IgD-negative memory B cell (primary cell): ENCODE measurements around the gene DHRS4. TPM values are rescaled to one million over a fixed set of nuclear protein-coding genes. Genes with fewer than 3 reads are reported as not detected.
"Not testable (repeated sequence)": the region's sequence is repeated elsewhere in the genome, so short reads cannot be mapped to it uniquely, and the experiment has no call there.

ENCODE experiments used
- H3K27ac Mint-ChIP-seq, 3 donors: one replicate each; pipeline ENCODE4 v1.8.0; 2020 to 2022; ENCODE audit warnings: mild to moderate bottlenecking in 3 of 3, mixed read lengths in 3 of 3, moderate library complexity in 1 of 3
- H3K27me3 Mint-ChIP-seq: one replicate; pipeline ENCODE4 v1.8.0; 2021; ENCODE audit warnings: mixed read lengths
- H3K36me3 Mint-ChIP-seq: one replicate; pipeline ENCODE4 v1.8.0; 2020; ENCODE audit warnings: mild to moderate bottlenecking, mixed read lengths
- H3K4me1 Mint-ChIP-seq, 3 donors: one replicate each; pipeline ENCODE4 v1.8.0; 2020 to 2022; ENCODE audit warnings: mixed read lengths in 3 of 3, mild to moderate bottlenecking in 1 of 3
- H3K4me3 Mint-ChIP-seq, 4 donors: one replicate each; pipeline ENCODE4 v1.8.0; 2020 to 2022; ENCODE audit warnings: mild to moderate bottlenecking in 4 of 4, mixed read lengths in 4 of 4, moderate library complexity in 3 of 4
- H3K9me3 Mint-ChIP-seq, 3 donors: one replicate each; pipeline ENCODE4 v1.8.0; 2020 to 2021; ENCODE audit warnings: mixed read lengths in 3 of 3, mild to moderate bottlenecking in 1 of 3
- polyA plus RNA-seq: library from polyadenylated mRNA; unstranded; fragments of 300-500 nt; fragmentation: Illumina TruSeq; gene quantifications from one replicate; pipeline ENCODE4 v1.2.3, GENCODE V29; 2021

The DHRS4 gene
- polyA plus RNA-seq, 1 donor from 2014 or later = 29.8 TPM

DNA sequence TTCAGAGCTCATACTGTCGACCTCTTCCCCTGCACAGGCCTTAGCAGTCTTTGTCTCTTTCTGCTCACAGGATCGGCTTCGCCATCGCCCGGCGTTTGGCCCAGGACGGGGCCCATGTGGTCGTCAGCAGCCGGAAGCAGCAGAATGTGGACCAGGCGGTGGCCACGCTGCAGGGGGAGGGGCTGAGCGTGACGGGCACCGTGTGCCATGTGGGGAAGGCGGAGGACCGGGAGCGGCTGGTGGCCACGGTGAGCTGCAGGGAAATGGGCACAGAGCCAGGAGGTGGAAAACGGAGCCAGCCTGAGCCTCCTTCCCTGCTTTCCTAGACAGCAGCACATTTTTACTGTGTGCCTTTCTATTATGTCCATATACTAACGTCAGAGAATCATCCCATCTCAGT is 1.4 kb downstream of the DHRS4 start:
- peak overlapping the region in 1 of 4 donors; percentile 98 for H3K4me3 Mint-ChIP-seq
- H3K27me3 Mint-ChIP-seq, H3K27ac Mint-ChIP-seq, H3K9me3 Mint-ChIP-seq, H3K36me3 Mint-ChIP-seq: not testable (repeated sequence)
- peaks cover 5 to 22% (median 10%) of the 10 kb centered on the region in 3 donors for H3K4me1 Mint-ChIP-seq

DNA sequence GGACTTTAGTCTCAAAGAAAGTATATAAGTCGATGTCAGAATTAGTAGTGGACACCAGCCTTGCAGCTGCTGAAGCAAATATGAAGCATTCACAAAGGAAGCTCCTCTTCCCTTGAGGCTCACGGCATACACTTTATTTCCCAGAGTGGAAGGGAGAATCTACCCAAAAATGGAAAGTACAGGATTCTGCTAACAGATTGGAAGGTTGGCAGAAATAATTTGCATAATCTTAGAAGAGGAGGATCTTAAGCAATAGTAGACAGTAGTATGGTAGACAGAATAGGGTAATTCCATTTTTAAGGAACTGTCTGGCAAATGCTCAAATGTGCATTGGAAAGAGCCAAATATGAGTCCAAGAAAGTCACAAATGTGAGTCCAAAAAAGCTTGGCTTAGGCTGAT is 2.2 kb downstream of the DHRS4 start:
- H3K4me3 Mint-ChIP-seq, H3K9me3 Mint-ChIP-seq, H3K36me3 Mint-ChIP-seq, H3K27ac Mint-ChIP-seq, H3K27me3 Mint-ChIP-seq: not testable (repeated sequence)
- H3K4me1 Mint-ChIP-seq = peaks cover 5 to 22% (median 10%) of the 10 kb centered on the region in 3 donors

- H3K36me3 Mint-ChIP-seq, H3K27me3 Mint-ChIP-seq, H3K27ac Mint-ChIP-seq, H3K4me3 Mint-ChIP-seq, H3K4me1 Mint-ChIP-seq, H3K9me3 Mint-ChIP-seq: not testable (repeated sequence)
Observed at GRCh38 chr14:23957913-23958569, 4.5 kb downstream of the DHRS4 start.

- H3K9me3 Mint-ChIP-seq, H3K27ac Mint-ChIP-seq, H3K4me1 Mint-ChIP-seq, H3K27me3 Mint-ChIP-seq, H3K36me3 Mint-ChIP-seq, H3K4me3 Mint-ChIP-seq: not testable (repeated sequence)
Observed at GRCh38 chr14:23960899-23961298, 7.3 kb downstream of the DHRS4 start.

DNA sequence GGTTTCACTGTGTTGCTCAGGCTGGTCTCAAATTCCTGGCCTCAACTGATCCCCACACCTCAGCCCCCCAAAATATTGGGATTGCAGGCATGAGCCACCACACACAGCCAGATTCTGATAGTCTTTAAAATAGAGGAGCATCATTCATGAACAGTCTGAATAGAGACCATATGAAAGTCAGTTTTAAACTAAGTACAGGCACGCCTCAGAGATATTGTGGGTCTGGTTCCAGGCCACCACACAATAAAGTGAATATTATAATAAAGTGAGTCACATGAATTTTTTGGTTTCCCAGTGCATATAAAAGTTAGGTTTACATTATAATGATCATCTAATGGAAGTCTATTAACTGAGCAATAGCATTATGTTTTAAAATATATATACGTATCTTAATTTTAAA is 8.1 kb downstream of the DHRS4 start:
- H3K36me3 Mint-ChIP-seq, H3K4me1 Mint-ChIP-seq, H3K27me3 Mint-ChIP-seq, H3K9me3 Mint-ChIP-seq, H3K4me3 Mint-ChIP-seq, H3K27ac Mint-ChIP-seq: not testable (repeated sequence)

- not testable (repeated sequence) for H3K9me3 Mint-ChIP-seq, H3K4me3 Mint-ChIP-seq, H3K4me1 Mint-ChIP-seq, H3K36me3 Mint-ChIP-seq, H3K27ac Mint-ChIP-seq, H3K27me3 Mint-ChIP-seq
Observed at GRCh38 chr14:23969130-23969480, 15.5 kb downstream of the DHRS4 start.

DNA sequence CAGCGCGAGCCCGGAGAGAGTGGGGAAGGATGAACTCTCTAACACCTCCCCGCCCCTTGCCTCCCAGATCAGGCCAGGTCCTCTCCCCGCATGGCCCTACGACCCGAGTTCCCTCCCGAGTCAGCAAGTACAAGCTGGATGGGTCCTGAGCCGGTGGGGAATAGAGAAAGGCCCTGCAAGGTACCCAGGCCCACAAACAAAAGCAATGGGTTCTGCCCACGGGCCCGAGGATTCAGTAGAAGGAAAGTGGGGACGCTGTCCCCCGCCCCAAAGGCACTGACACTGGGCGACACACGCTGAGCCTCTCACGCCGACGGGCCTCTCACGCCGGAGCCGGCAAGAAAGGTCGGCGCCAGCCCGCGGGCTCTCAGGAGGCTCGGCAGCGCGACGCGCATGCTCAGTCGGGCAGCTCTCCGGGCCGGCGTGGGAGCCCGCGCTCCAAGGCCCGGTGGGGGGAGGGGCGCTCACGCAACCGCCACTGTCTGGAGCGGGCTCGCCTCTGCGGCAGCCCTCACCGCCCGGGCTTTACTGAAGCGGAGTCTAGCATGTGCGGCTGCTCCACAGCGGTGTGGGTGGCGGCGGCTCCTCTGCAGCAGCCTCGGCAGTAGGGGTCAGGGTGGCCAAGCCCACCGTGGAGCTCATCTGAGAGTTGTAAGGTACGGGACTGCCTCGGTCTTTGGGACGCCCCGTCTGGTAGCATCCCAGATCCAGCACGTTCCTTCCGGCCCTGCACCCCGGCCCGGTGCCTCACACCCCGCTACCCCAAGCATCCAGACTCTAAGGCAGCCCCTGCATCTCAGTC is 16.1 kb downstream of the DHRS4 start:
- H3K27ac Mint-ChIP-seq, H3K9me3 Mint-ChIP-seq, H3K36me3 Mint-ChIP-seq, H3K27me3 Mint-ChIP-seq, H3K4me1 Mint-ChIP-seq: not testable (repeated sequence)
- H3K4me3 Mint-ChIP-seq = peak overlapping the region in 2 of 4 donors; percentile 9 to 54

- H3K27me3 Mint-ChIP-seq, H3K9me3 Mint-ChIP-seq, H3K36me3 Mint-ChIP-seq, H3K27ac Mint-ChIP-seq: not testable (repeated sequence)
- Mint-ChIP-seq H3K4me1 (peaks cover 7 to 12% (median 8%) of the 10 kb centered on the region in 3 donors), H3K4me3 (peak overlapping the region in 2 of 4 donors; percentile 4 to 9)
Observed at GRCh38 chr14:23970283-23970659, 16.7 kb downstream of the DHRS4 start.

GRCh38 chr14:23973178-23973577 is 19.6 kb downstream of the DHRS4 start:
- not testable (repeated sequence) for H3K4me1 Mint-ChIP-seq, H3K36me3 Mint-ChIP-seq, H3K27me3 Mint-ChIP-seq, H3K27ac Mint-ChIP-seq, H3K9me3 Mint-ChIP-seq, H3K4me3 Mint-ChIP-seq

DNA sequence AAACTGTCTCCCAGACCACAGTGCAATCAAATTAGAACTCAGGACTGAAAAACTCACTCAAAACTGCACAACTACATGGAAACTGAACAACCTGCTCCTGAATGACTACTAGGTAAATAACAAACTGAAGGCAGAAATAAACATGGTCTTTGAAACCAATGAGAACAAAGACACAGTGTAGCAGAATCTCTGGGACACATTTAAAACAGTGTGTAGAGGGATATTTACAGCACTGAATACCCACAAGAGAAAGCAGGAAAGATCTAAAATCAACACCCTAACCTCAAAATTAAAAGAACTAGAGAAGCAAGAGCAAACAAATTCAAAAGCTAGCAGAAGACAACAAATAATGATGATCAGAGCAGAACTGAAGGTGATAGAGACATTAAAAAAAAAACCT is 20.5 kb downstream of the DHRS4 start:
- not testable (repeated sequence) for H3K36me3 Mint-ChIP-seq, H3K4me3 Mint-ChIP-seq, H3K9me3 Mint-ChIP-seq, H3K4me1 Mint-ChIP-seq, H3K27ac Mint-ChIP-seq, H3K27me3 Mint-ChIP-seq

- peaks cover 7 to 11% (median 10%) of the 10 kb centered on the region in 3 donors for H3K4me1 Mint-ChIP-seq
- not testable (repeated sequence) for H3K27me3 Mint-ChIP-seq, H3K9me3 Mint-ChIP-seq, H3K27ac Mint-ChIP-seq, H3K4me3 Mint-ChIP-seq, H3K36me3 Mint-ChIP-seq
Observed at GRCh38 chr14:23977208-23977607, 23.6 kb downstream of the DHRS4 start.

DNA sequence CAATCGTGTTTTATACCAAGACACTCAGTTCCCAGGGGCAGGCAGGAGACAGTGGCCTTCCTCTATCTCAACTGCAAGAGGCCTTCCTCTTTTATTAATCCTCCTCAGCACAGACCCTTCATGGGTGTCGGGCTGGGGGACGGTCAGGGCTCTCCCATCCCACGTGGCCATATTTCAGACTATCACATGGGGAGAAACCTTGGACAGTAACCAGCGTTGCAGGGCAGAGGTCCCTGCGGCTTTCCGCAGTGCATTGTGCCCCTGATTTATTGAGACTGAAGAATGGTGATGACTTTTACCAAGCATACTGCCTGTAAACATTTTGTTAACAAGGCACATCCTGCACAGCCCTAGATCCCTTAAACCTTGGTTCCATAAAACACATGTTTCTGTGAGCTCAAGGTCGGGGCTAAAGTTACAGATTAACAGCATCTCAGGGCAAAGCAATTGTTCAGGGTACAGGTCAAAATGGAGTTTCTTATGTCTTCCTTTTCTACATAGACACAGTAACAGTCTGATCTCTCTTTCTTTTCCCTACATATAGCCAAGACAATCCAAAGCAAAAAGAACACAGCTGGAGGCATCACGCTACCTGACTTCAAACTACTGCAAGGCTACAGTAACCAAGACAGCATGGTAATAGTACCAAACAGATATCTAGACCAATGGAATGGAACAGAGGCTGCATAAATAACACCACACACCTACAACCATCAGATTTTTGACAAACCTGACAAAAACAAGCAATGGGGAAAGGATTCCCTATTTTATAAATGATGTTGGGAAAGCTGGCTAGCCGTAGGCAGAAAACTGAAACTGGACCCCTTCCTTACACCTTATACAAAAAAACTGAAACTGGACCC is 28.6 kb downstream of the DHRS4 start:
- not testable (repeated sequence) for H3K4me3 Mint-ChIP-seq, H3K27me3 Mint-ChIP-seq, H3K4me1 Mint-ChIP-seq, H3K27ac Mint-ChIP-seq, H3K36me3 Mint-ChIP-seq, H3K9me3 Mint-ChIP-seq

DNA sequence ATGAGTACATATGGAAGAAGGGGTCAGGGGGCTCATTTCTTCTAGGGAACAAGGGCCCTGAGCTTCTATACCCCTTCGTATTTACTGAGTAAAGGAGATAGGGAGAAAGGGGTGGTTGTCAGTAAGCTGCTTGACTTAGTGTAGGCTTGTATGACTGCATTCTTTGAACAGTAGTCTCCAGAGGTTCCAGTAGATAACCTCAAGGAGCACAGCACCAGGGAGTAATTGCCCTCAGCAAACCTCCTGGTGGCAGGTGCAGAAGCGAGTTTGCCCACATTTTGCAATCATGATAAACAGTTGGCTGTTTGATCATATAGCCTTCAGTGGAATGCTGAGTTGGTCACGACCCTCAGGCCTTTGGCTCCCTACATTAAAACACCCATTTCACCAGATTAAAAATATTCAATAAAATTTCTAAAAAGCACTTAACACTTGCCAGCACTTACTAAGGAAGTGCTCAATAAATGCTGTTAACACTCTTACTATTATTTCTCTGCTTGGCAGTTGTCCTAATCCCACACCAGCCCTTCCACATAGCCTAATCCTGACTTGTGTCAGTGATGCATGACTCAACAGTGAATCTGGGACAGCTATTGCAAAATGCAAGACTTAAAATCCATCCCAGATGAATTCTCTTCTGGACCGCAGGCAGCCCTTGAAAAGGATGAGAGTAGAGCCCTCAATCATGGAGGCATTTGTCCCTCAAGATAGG is 31.5 kb downstream of the DHRS4 start:
- no peaks in the 10 kb centered on the region for H3K9me3 Mint-ChIP-seq
- no peak overlapping the region for H3K4me3 Mint-ChIP-seq
- peaks cover 12 to 19% (median 17%) of the 10 kb centered on the region in 3 donors for H3K4me1 Mint-ChIP-seq
- peak overlapping the region in 1 of 3 donors; percentile 57 for H3K27ac Mint-ChIP-seq
- no peaks in the 10 kb centered on the region for H3K36me3 Mint-ChIP-seq
- H3K27me3 Mint-ChIP-seq = no peaks in the 10 kb centered on the region

DNA sequence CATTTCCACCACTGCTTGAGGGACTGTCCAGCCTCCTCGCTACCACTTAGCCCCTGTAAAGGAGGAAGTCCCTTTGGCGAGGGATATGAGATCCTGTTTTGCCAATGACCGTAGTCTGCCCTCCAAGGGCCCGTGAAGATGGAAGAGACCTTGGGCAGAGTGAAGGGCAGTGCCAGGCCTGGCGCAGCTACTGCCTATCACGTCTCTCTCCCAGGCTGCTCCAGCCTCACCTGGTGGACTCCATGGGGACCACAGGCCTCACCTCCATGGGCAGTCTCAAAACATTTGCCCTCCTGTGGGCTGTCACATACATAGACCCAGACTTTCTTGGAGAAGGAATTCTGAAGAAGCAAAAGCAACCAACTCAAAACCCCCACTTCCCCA is 34.6 kb downstream of the DHRS4 start:
- Mint-ChIP-seq H3K27ac (peak overlapping the region in 1 of 3 donors; percentile 84), H3K4me1 (peaks cover 11 to 17% (median 14%) of the 10 kb centered on the region in 3 donors), H3K4me3 (peak overlapping the region; percentile 71 to 94 (median 89))
- H3K36me3 Mint-ChIP-seq, H3K9me3 Mint-ChIP-seq, H3K27me3 Mint-ChIP-seq: not testable (repeated sequence)
